HG03135 (cell line): ENCODE data around the gene SLC34A3.
A peak's percentile ranks its signal among the peaks of the same experiment; 100 is the strongest.
"Not testable (repeated sequence)": the region's sequence is repeated elsewhere in the genome, so short reads cannot be mapped to it uniquely, and the experiment has no call there.

Experiments used
- ATAC-seq: cut with Tn5 transposase; IDR thresholded peaks from one replicate; pipeline ENCODE4 v1.9.1; 2021; ENCODE audit warnings: mild to moderate bottlenecking, moderate library complexity; ENCODE audit not compliant: unreplicated experiment

Gene SLC34A3

GRCh38 chr9:137255448-137256114 lies 24.9 kb downstream of the SLC34A3 start:
- peak; percentile 25 for ATAC-seq

GRCh38 chr9:137256362-137256761 lies 25.7 kb downstream of the SLC34A3 start:
- ATAC-seq: no peak

- no peak for ATAC-seq
These were observed 26.2 kb downstream of the SLC34A3 start for GRCh38 chr9:137256856-137257255.

GRCh38 chr9:137262173-137262908 lies 31.6 kb downstream of the SLC34A3 start:
- ATAC-seq: not testable (repeated sequence)

- no peak for ATAC-seq
These were observed 32.2 kb downstream of the SLC34A3 start for GRCh38 chr9:137262909-137263285.

- ATAC-seq: no peak
These were observed 32.8 kb downstream of the SLC34A3 start for GRCh38 chr9:137263506-137263905.

- ATAC-seq: no peak
These were observed 33.4 kb downstream of the SLC34A3 start for GRCh38 chr9:137264067-137264466.

- ATAC-seq: no peak
These were observed 34.9 kb downstream of the SLC34A3 start for GRCh38 chr9:137265496-137266161.

- ATAC-seq: no peak
These were observed 35.4 kb downstream of the SLC34A3 start for GRCh38 chr9:137266162-137266527.

GRCh38 chr9:137266585-137267453 lies 36.1 kb downstream of the SLC34A3 start:
- ATAC-seq: no peak

GRCh38 chr9:137267933-137268355 lies 37.2 kb downstream of the SLC34A3 start:
- no peak for ATAC-seq

- ATAC-seq: no peak
These were observed 38.0 kb downstream of the SLC34A3 start for GRCh38 chr9:137268538-137269201.

GRCh38 chr9:137269231-137269772 lies 38.6 kb downstream of the SLC34A3 start:
- no peak for ATAC-seq

- ATAC-seq: no peak
These were observed 40.4 kb downstream of the SLC34A3 start for GRCh38 chr9:137270929-137271695.

- ATAC-seq: no peak
These were observed 41.0 kb downstream of the SLC34A3 start for GRCh38 chr9:137271696-137272076.

GRCh38 chr9:137272241-137273094 lies 41.8 kb downstream of the SLC34A3 start:
- ATAC-seq: no peak

- no peak for ATAC-seq
These were observed 42.4 kb downstream of the SLC34A3 start for GRCh38 chr9:137273095-137273490.

- no peak for ATAC-seq
These were observed 43.1 kb downstream of the SLC34A3 start for GRCh38 chr9:137273611-137274320.
